Nephron progenitor cell (in vitro differentiated cells): Measurements from ENCODE around the gene IGSF3.

ENCODE experiments used
- DNase-seq: peaks from one replicate; pipeline ENCODE4 v3.0.0; 2021
- H3K27ac Mint-ChIP-seq: 2 replicates; pipeline ENCODE4 v1.8.0; 2021; ENCODE audit warnings: mild to moderate bottlenecking, moderate library complexity, mixed read lengths
- H3K27me3 Mint-ChIP-seq: 2 replicates; pipeline ENCODE4 v1.8.0; 2021; ENCODE audit warnings: mild to moderate bottlenecking, low read depth, mixed read lengths; ENCODE audit not compliant: poor library complexity
- H3K36me3 Mint-ChIP-seq: 2 replicates; pipeline ENCODE4 v1.8.0; 2021; ENCODE audit warnings: low read depth, mixed read lengths
- H3K4me1 Mint-ChIP-seq: 2 replicates; pipeline ENCODE4 v1.8.0; 2021; ENCODE audit warnings: mixed read lengths
- H3K4me3 Mint-ChIP-seq: 2 replicates; pipeline ENCODE4 v1.8.0; 2021; ENCODE audit warnings: mild to moderate bottlenecking, moderate library complexity, mixed read lengths
- H3K9me3 Mint-ChIP-seq: 2 replicates; pipeline ENCODE4 v1.8.0; 2021; ENCODE audit warnings: mild to moderate bottlenecking, moderate library complexity, mixed read lengths
- TF ChIP-seq, protein P1 (sequence below): fragments of 200-600 bp; sonication (generic); IDR thresholded peaks from 2 replicates; pipeline ENCODE4 v1.5.0; 2021; ENCODE audit warnings: antibody characterized with exemption

The IGSF3 gene

DNA sequence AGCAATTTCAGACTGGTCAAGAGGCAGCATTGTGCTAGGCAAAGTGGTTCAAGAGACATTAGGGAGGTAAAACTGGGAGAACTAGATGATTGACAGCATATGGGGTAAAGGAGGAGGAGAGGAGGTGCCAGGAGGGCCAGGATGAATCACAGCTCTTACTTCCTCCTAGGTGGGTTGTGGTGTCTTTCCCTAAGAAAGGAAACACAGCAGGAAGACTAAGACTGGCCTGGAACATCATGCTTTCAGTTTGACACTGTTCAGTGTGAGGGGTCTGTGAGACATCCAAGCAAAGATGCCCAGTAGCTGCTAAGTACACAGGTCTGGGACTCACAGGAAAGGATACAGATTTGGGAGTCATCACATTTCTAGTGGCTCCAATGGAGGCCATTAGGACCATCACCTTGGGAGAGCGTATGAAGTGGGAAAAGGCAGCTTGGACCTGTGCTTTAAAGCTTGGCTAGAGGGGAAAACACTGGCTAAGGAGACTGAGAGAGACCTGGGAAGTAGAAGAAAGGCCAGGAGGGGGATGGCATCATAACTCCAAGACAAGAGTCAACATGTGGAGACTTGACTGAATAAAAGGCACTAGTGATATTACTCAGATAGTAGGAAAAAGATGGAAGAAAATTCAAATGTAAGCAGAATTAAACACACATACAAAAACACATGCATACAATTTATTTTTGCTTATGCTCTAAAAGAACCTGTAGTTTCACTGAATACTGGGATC, 114.0 kb downstream of the IGSF3 start:
- Mint-ChIP-seq H3K4me1 (peaks cover 6% of the 10 kb centered on the region), H3K36me3 (no peaks in the 10 kb centered on the region), H3K27ac (no peak overlapping the region), H3K4me3 (no peak overlapping the region), H3K9me3 (no peaks in the 10 kb centered on the region), H3K27me3 (no peaks in the 10 kb centered on the region)
- TF ChIP-seq, protein P1, sequence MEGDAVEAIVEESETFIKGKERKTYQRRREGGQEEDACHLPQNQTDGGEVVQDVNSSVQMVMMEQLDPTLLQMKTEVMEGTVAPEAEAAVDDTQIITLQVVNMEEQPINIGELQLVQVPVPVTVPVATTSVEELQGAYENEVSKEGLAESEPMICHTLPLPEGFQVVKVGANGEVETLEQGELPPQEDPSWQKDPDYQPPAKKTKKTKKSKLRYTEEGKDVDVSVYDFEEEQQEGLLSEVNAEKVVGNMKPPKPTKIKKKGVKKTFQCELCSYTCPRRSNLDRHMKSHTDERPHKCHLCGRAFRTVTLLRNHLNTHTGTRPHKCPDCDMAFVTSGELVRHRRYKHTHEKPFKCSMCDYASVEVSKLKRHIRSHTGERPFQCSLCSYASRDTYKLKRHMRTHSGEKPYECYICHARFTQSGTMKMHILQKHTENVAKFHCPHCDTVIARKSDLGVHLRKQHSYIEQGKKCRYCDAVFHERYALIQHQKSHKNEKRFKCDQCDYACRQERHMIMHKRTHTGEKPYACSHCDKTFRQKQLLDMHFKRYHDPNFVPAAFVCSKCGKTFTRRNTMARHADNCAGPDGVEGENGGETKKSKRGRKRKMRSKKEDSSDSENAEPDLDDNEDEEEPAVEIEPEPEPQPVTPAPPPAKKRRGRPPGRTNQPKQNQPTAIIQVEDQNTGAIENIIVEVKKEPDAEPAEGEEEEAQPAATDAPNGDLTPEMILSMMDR, result no peak
- DNase-seq, result no peak

DNA sequence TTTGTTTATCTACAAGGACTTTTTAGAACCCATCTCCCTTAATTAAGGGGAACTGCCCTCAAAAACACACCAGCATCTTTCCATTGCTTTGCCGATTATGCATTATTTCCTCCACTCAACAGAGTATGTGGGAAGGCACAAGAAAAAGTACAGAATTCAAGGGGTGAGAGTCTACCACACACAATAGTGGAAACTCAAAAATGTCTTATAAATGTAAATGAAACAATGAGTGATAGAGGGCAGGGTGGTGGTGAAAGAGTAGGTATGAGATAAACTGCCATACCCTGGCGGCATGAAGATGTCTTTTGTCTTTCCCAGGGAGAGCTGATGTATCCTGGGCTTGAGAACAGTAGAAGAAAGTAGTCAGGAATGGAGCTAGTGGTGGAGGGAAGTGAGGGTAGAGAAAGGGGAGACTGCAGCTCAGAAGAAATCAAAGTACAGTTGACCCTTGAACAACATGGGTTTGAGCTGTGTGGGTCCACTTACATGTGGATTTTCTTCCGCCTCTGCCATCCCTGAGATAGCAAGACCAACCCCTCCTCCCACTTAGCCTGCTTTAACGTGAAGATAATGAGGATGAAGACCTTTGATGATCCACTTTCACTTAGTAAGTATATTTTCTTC, 121.1 kb downstream of the IGSF3 start:
- peaks cover 12% of the 10 kb centered on the region for H3K36me3 Mint-ChIP-seq
- H3K4me3 Mint-ChIP-seq, result no peak overlapping the region
- TF ChIP-seq, protein P1, result no peak
- H3K4me1 Mint-ChIP-seq, result no peaks in the 10 kb centered on the region
- no peak overlapping the region for H3K27ac Mint-ChIP-seq
- no peaks in the 10 kb centered on the region for H3K27me3 Mint-ChIP-seq
- no peak for DNase-seq
- no peaks in the 10 kb centered on the region for H3K9me3 Mint-ChIP-seq

DNA sequence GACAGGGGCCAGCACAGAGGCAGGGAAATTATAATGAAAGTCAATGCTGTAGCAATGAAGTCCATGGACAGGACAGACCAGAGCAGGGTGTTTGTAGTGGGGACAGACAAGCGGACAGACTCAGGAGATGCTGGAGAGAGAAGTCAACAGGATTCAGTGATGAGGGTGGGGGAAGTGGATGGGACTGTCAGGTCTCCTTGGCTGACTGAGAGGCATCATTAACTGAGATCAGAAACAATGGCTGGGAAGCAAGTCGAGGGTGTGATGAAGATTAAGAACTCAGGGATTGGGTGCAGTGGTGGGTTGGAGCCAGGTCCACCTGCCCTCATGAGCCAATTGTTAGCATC, 122.2 kb downstream of the IGSF3 start:
- Mint-ChIP-seq H3K4me3 (no peak overlapping the region), H3K27ac (peak overlapping the region; percentile 1), H3K27me3 (no peaks in the 10 kb centered on the region), H3K36me3 (peaks cover 12% of the 10 kb centered on the region), H3K4me1 (no peaks in the 10 kb centered on the region), H3K9me3 (no peaks in the 10 kb centered on the region)
- no peak for DNase-seq
- TF ChIP-seq, protein P1, result no peak

DNA sequence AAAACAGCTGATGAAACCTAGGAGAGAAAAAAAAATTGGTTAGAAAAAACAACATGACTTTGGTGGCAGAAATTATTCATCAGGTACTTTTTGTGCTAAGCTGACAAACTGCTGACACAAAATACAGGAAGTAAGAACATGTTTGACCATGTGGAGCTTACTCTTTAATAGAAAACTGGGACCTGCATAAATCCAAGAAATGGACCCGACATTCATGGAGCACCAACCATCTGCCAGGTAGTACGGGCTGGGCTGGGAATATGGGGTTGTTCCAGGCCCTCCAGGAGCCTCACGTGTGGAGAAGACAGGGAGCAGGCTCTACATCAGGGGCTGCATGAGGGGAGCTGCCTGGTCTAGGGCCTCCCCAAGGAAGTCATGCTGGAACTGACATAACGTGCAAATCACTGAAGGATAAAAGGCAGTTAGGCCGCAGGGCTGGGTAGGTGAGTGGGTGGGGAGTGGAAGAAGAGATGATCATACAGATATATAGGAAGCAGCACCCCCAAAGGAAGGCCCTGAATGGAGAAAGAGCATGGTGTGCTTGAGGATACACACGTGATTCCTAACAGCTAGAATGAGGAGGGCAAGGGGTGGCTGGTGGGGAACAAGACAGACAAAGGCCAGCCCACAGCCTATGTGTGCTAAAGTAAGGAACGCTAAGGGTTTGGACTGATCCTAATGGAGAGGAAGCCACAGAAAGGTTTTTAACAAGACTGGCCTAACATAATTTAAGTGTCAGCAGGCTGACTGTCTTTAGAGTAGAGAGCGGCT, 122.8 kb downstream of the IGSF3 start:
- Mint-ChIP-seq H3K4me1 (no peaks in the 10 kb centered on the region), H3K4me3 (no peak overlapping the region), H3K9me3 (no peaks in the 10 kb centered on the region), H3K27me3 (no peaks in the 10 kb centered on the region), H3K27ac (peak overlapping the region; percentile 1), H3K36me3 (peaks cover 12% of the 10 kb centered on the region)
- no peak for DNase-seq
- TF ChIP-seq, protein P1, result no peak

DNA sequence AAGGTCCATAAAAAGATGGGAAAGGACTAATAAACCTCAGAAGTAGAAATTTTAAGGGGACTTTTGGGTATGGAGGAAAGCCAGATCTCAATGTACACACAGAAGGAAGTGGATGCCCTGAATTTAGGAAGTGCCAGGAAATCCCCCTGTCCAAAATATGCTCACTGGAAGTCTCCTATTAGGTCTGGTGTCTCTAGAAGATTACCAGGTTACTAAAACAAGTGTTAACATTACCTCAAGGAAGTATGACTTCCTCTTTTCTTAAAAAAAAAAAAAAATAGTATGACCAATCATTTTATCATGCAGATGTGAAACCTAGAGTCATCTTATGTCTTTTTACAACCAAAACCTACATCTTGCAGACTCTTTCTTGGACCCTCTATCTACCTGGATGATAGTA, 127.4 kb downstream of the IGSF3 start:
- no peaks in the 10 kb centered on the region for H3K4me1 Mint-ChIP-seq
- H3K27ac Mint-ChIP-seq, result no peak overlapping the region
- H3K36me3 Mint-ChIP-seq, result peaks cover 31% of the 10 kb centered on the region
- DNase-seq, result no peak
- no peak overlapping the region for H3K4me3 Mint-ChIP-seq
- H3K27me3 Mint-ChIP-seq, result no peaks in the 10 kb centered on the region
- TF ChIP-seq, protein P1, result no peak
- peaks cover 12% of the 10 kb centered on the region for H3K9me3 Mint-ChIP-seq
